Esophagus muscularis mucosa (tissue), 3 donors: ENCODE results near the gene LRRC45.

Source experiments
- POLR2A ChIP-seq: fragments of 450-650 bp; IDR thresholded peaks from one replicate; pipeline ENCODE4 v1.6.1; 2017; ENCODE audit warnings: antibody characterized with exemption, moderate library complexity, mild to moderate bottlenecking, low read depth
- POLR2AphosphoS5 ChIP-seq, 2 donors: sonication (generic); formaldehyde crosslinking; IDR thresholded peaks; one replicate each; pipeline ENCODE4 v1.6.1; 2017; ENCODE audit warnings: antibody characterized with exemption in 2 of 2
- TF ChIP-seq, protein P1 (sequence below), 3 experiments: fragments of 200-600 bp in 2 of 3; fragments of 450-650 bp in 1 of 3; sonication (generic) in 2 of 3; IDR thresholded peaks; one replicate each; pipeline ENCODE4 v1.5.1; 2017 to 2019; ENCODE audit warnings: antibody characterized with exemption in 3 of 3, mild to moderate bottlenecking in 2 of 3, moderate library complexity in 1 of 3

DNA sequence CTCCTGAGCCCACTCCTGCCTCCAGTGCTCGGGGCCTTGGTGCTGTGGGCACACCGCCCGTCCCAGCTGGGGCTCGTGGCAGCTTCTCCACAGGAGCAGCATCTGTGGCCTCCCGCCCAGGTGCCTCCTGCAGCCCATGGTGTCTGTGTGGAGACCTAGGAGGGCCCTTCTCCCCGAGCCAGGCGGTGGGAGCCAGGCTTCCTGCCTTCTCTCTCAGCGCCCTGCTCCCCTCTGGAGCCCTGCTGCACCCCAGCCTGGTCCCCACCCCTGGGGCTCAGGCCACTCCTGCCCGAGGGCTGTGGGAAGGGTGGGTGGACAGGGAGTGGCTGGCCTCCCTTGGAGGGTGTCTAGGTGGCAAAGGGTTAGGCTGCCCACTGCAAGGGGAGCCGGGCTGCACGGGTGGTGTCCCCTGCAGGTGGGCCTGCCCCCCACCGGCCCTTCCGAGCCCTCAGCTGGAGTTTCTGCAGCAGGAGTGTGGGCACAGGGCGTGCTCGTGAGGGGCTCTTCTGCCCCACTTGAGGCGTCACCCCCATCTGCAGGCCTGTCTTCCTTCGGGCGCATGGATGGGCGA is 11.4 kb upstream of the LRRC45 start:
- TF ChIP-seq POLR2AphosphoS5 (IDR thresholded peaks at IDR 0.05), result no peak
- TF ChIP-seq, protein P1, sequence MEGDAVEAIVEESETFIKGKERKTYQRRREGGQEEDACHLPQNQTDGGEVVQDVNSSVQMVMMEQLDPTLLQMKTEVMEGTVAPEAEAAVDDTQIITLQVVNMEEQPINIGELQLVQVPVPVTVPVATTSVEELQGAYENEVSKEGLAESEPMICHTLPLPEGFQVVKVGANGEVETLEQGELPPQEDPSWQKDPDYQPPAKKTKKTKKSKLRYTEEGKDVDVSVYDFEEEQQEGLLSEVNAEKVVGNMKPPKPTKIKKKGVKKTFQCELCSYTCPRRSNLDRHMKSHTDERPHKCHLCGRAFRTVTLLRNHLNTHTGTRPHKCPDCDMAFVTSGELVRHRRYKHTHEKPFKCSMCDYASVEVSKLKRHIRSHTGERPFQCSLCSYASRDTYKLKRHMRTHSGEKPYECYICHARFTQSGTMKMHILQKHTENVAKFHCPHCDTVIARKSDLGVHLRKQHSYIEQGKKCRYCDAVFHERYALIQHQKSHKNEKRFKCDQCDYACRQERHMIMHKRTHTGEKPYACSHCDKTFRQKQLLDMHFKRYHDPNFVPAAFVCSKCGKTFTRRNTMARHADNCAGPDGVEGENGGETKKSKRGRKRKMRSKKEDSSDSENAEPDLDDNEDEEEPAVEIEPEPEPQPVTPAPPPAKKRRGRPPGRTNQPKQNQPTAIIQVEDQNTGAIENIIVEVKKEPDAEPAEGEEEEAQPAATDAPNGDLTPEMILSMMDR (IDR thresholded peaks at IDR 0.05), result no peak
- TF ChIP-seq POLR2A, result no peak
